ENCODE measurements around the gene CLEC16A.

- TF ChIP-seq POLR2A (IDR thresholded peaks at IDR 0.05; ENCODE audit: low read depth, low read length) (peak; percentile 60), POLR2AphosphoS5 (IDR thresholded peaks at IDR 0.05; ENCODE audit: low read depth, low read length) (peak; percentile 60), POU2F2 (IDR thresholded peaks at IDR 0.05; ENCODE audit: low read depth, low read length) (no peak)
Measured at GRCh38 chr16:10937068-10937859, 7.1 kb upstream of the CLEC16A start.

Measured in GM12891 (cell line).